HG02798 (cell line): ENCODE results near the gene CTLA4.
"Not testable (repeated sequence)": the region's sequence is repeated elsewhere in the genome, so short reads cannot be mapped to it uniquely, and the experiment has no call there.

Experiments used
- ATAC-seq: cut with Tn5 transposase; IDR thresholded peaks from one replicate; pipeline ENCODE4 v1.9.1; 2021; ENCODE audit warnings: mild to moderate bottlenecking; ENCODE audit not compliant: unreplicated experiment, poor library complexity

Gene CTLA4

DNA sequence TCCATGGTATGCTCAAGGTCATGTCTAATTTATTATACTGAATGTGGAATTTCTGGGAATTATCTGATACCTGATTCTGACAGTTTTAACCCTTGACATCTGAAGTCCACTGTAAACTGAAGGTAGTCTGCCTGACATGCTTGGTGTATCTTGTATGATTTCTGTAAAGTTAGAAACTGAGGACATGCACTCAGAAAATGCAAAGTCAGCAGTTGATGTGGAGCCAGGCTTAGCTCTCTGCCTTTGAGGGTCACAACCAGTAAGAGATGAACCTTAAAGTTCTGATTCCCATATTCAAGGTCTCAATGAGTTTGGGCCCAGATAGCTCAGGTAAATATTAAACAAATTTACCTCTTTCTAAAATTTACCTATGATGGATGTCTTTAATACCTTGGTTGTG is 12.3 kb upstream of the CTLA4 start:
- ATAC-seq = no peak

- ATAC-seq = no peak
Observed at GRCh38 chr2:203857656-203858055, 9.9 kb upstream of the CTLA4 start.

- ATAC-seq = no peak
Observed at GRCh38 chr2:203858176-203858575, 9.4 kb upstream of the CTLA4 start.

DNA sequence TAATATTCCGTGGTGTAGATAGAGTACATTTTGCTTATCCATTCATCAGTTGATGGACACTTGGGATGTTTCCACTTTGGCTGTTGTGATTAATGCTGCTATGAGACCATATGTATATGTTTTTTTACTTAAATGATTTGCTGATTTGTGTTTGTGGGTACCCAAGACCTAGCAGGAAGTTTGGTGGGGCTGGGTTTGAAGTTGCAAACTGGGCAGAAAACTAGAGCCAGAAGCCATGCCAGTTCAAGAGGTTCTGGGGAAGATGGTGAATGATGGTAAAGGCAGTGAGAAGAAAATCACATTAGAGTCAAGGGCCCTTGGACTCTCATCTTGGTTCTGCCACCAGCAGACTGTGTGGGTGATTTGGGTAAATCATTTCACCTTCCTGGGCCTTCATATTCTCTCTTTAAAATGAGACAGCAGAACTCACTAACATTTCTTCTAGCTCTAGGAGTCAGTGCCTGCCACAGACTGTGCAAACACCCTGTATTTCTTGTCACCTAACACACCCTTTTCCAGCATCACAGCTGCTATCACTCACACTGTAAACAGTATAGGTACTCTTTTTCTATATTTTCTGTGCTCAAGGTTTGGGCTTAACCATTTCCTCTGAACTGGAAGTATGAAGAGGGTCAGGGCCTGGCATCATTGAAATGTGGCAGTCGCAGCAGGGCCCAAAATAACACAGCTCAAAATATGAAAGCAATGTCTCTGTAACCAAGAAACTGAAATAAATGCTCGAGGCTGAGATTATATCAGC is 8.4 kb upstream of the CTLA4 start:
- ATAC-seq = no peak

GRCh38 chr2:203861197-203861596 is 6.4 kb upstream of the CTLA4 start:
- ATAC-seq = no peak

- no peak for ATAC-seq
Observed at GRCh38 chr2:203861607-203862006, 6.0 kb upstream of the CTLA4 start.

DNA sequence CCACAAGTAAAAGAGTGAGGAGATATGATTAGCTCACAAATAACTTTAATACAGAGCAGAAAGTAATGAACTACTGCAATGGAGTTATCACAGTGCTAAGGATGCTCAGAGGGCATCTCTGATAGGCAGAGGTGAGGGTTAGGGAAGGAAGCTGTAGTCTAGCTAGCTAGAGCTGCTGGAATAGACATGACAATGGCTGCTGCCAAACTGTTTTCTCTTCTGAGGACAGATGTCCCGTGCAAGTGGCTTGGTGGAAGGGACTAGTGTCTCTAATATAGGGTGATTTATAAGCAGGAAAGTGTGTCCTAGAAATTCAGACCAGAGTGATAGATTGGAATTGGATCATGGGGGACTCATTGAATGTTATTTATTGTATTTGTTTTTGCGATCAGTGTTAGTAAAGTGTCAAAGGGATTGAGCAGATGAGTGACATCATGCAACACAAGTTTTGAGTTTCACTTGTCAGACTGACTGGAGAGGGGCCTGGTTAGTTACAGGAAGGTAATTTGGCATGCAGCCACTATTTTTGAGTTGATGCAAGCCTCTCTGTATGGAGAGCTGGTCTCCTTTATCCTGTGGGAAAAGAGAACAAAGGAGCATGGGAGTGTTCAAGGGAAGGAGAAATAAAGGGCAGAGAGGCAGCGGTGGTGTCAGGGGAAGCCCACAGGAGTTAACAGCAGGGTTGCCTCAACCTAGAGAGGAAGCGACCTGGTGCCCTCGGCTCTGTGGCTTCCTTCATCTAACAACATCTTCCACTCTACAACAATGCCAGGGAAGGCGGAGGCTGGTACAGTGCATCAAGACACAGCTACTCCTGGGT is 1.9 kb downstream of the CTLA4 start:
- ATAC-seq = no peak

- ATAC-seq = no peak
Observed at GRCh38 chr2:203870481-203870880, 2.9 kb downstream of the CTLA4 start.

DNA sequence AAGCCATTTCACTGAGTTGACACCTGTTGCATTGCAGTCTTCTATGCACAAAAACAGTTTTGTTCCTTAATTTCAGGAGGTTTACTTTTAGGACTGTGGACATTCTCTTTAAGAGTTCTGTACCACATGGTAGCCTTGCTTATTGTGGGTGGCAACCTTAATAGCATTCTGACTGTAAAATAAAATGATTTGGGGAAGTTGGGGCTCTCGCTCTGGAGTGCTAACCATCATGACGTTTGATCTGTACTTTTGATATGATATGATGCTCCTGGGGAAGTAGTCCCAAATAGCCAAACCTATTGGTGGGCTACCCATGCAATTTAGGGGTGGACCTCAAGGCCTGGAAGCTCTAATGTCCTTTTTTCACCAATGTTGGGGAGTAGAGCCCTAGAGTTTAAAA is 3.4 kb downstream of the CTLA4 start:
- ATAC-seq = no peak

GRCh38 chr2:203871371-203871983 is 3.9 kb downstream of the CTLA4 start:
- peak; percentile 98 for ATAC-seq

DNA sequence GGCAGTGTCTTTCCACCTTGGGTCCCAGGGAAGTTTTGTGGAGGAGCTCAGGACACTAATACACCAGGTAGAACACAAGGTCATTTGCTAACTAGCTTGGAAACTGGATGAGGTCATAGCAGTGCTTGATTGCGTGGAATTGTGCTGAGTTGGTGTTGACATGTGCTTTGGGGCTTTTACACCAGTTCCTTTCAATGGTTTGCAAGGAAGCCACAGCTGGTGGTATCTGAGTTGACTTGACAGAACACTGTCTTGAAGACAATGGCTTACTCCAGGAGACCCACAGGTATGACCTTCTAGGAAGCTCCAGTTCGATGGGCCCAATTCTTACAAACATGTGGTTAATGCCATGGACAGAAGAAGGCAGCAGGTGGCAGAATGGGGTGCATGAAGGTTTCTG is 5.9 kb downstream of the CTLA4 start:
- ATAC-seq = no peak

- ATAC-seq = no peak
Observed at GRCh38 chr2:203873921-203874631, 6.5 kb downstream of the CTLA4 start.

GRCh38 chr2:203875471-203875870 is 7.9 kb downstream of the CTLA4 start:
- no peak for ATAC-seq

GRCh38 chr2:203876328-203876727 is 8.8 kb downstream of the CTLA4 start:
- no peak for ATAC-seq

GRCh38 chr2:203878063-203878462 is 10.5 kb downstream of the CTLA4 start:
- ATAC-seq = no peak

DNA sequence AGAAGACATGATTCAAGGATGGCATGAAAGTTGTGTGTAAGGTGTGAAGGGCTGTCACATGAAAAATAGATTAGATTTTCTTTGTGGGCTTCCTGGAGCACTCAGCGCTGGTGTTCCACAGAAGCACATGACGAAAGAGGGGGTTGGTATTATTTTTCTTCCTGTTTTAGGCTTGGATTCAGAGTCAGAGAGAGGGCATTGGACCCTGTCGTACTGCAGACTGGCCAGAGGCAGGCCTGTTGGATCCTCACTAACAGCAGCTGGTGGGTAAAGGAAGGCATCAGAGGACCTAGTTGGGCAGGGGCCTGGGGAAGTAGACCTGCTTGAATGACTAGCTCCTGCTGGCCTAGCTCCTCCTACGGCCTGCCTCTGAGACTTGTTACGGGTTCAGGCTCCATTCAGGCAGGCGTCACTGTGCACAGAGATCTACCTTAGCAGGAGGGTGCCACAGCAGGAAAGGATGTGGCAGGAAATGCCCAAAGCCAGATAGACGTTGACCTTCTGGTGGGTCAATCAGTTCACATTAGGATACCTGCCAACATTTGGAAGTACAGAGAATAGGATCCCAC is 13.1 kb downstream of the CTLA4 start:
- ATAC-seq = no peak

GRCh38 chr2:203881185-203881584 is 13.6 kb downstream of the CTLA4 start:
- ATAC-seq = not testable (repeated sequence)

- no peak for ATAC-seq
Observed at GRCh38 chr2:203882551-203882950, 15.0 kb downstream of the CTLA4 start.

- no peak for ATAC-seq
Observed at GRCh38 chr2:203886661-203887151, 19.1 kb downstream of the CTLA4 start.

- ATAC-seq = no peak
Observed at GRCh38 chr2:203887677-203888076, 20.1 kb downstream of the CTLA4 start.
